ENCODE results near the gene NUAK1. TPM values are rescaled to one million over a fixed set of nuclear protein-coding genes. Genes with fewer than 3 reads are reported as not detected.
A peak's percentile ranks its signal among the peaks of the same experiment; 100 is the strongest.

Gene NUAK1
- total and polyA plus RNA-seq, 2 donors (not counting 1 experiment from before 2014, with no cell fraction given): 5.1 to 20.7 TPM

GRCh38 chr12:106109168-106109910 is 29.4 kb downstream of the NUAK1 start:
- Histone ChIP-seq H3K9ac (ENCODE audit: insufficient read depth, low read length) (no peak overlapping the region), H3K9me3 (ENCODE audit: control insufficient read depth, insufficient read depth, low read depth, low read length) (no peaks in the 10 kb centered on the region), H4K20me1 (ENCODE audit: control insufficient read depth, extremely low read depth, insufficient read depth, low read length) (no peaks in the 10 kb centered on the region), H3K79me2 (ENCODE audit: control insufficient read depth, insufficient read depth, low read length) (no peaks in the 10 kb centered on the region), H3K27ac (ENCODE audit: insufficient read depth, low read length) (no peak overlapping the region), H3K36me3 (ENCODE audit: control insufficient read depth, insufficient read depth, low read length) (no peaks in the 10 kb centered on the region), H3K27me3 (ENCODE audit: control insufficient read depth, insufficient read depth, low read length) (no peaks in the 10 kb centered on the region), H3K4me3 (replicated peaks in 1 of 4; ENCODE audit: control extremely low read depth in 1 of 4, insufficient read depth in 1 of 4, low read depth in 3 of 4, low read length in 4 of 4) (no peak overlapping the region), H3K4me2 (ENCODE audit: extremely low read depth, insufficient read depth, low read length) (no peak overlapping the region), H3K4me1 (ENCODE audit: control insufficient read depth, extremely low read depth, insufficient read depth, low read length) (peaks cover 19% of the 10 kb centered on the region), H2AFZ (ENCODE audit: low read length) (no peak overlapping the region)
- no peak for DNase-seq (ENCODE audit: low read depth in 2 of 2)
- no peak for TF ChIP-seq EZH2 (IDR thresholded peaks at IDR 0.05; ENCODE audit: low read length, missing control alignments)
- TF ChIP-seq CTCF (conservative IDR thresholded peaks at IDR 0.05 in 1 of 2, IDR thresholded peaks at IDR 0.05 in 1 of 2; ENCODE audit: low read depth in 1 of 2, low read length in 2 of 2): no peak

- TF ChIP-seq CTCF (conservative IDR thresholded peaks at IDR 0.05 in 1 of 2, IDR thresholded peaks at IDR 0.05 in 1 of 2; ENCODE audit: low read depth in 1 of 2, low read length in 2 of 2) (peak in 1 of 2 donors; percentile 4), EZH2 (IDR thresholded peaks at IDR 0.05; ENCODE audit: low read length, missing control alignments) (no peak)
- peak; percentile 28 to 88 for DNase-seq (ENCODE audit: low read depth in 2 of 2)
- no peak overlapping the region for H3K27ac ChIP-seq (ENCODE audit: insufficient read depth, low read length)
- H3K4me3 ChIP-seq (replicated peaks in 1 of 4; ENCODE audit: control extremely low read depth in 1 of 4, insufficient read depth in 1 of 4, low read depth in 3 of 4, low read length in 4 of 4): no peak overlapping the region
- H3K4me2 ChIP-seq (ENCODE audit: extremely low read depth, insufficient read depth, low read length): no peak overlapping the region
- H3K27me3 ChIP-seq (ENCODE audit: control insufficient read depth, insufficient read depth, low read length): no peaks in the 10 kb centered on the region
- no peaks in the 10 kb centered on the region for H3K36me3 ChIP-seq (ENCODE audit: control insufficient read depth, insufficient read depth, low read length)
- no peaks in the 10 kb centered on the region for H4K20me1 ChIP-seq (ENCODE audit: control insufficient read depth, extremely low read depth, insufficient read depth, low read length)
- no peak overlapping the region for H2AFZ ChIP-seq (ENCODE audit: low read length)
- no peaks in the 10 kb centered on the region for H3K79me2 ChIP-seq (ENCODE audit: control insufficient read depth, insufficient read depth, low read length)
- H3K9me3 ChIP-seq (ENCODE audit: control insufficient read depth, insufficient read depth, low read depth, low read length): no peaks in the 10 kb centered on the region
- no peak overlapping the region for H3K9ac ChIP-seq (ENCODE audit: insufficient read depth, low read length)
- peaks cover 11% of the 10 kb centered on the region for H3K4me1 ChIP-seq (ENCODE audit: control insufficient read depth, extremely low read depth, insufficient read depth, low read length)
These were observed 30.4 kb downstream of the NUAK1 start for GRCh38 chr12:106108185-106108835.

GRCh38 chr12:106107566-106107965 is 31.2 kb downstream of the NUAK1 start:
- Histone ChIP-seq H3K36me3 (ENCODE audit: control insufficient read depth, insufficient read depth, low read length) (no peaks in the 10 kb centered on the region), H4K20me1 (ENCODE audit: control insufficient read depth, extremely low read depth, insufficient read depth, low read length) (no peaks in the 10 kb centered on the region), H3K4me3 (replicated peaks in 1 of 4; ENCODE audit: control extremely low read depth in 1 of 4, insufficient read depth in 1 of 4, low read depth in 3 of 4, low read length in 4 of 4) (no peak overlapping the region), H3K27ac (ENCODE audit: insufficient read depth, low read length) (no peak overlapping the region), H2AFZ (ENCODE audit: low read length) (no peak overlapping the region), H3K9ac (ENCODE audit: insufficient read depth, low read length) (no peak overlapping the region), H3K4me2 (ENCODE audit: extremely low read depth, insufficient read depth, low read length) (no peak overlapping the region), H3K9me3 (ENCODE audit: control insufficient read depth, insufficient read depth, low read depth, low read length) (no peaks in the 10 kb centered on the region), H3K4me1 (ENCODE audit: control insufficient read depth, extremely low read depth, insufficient read depth, low read length) (peaks cover 9% of the 10 kb centered on the region), H3K79me2 (ENCODE audit: control insufficient read depth, insufficient read depth, low read length) (no peaks in the 10 kb centered on the region), H3K27me3 (ENCODE audit: control insufficient read depth, insufficient read depth, low read length) (no peaks in the 10 kb centered on the region)
- DNase-seq (ENCODE audit: low read depth in 2 of 2): peak in 1 of 2 donors; percentile 83
- TF ChIP-seq EZH2 (IDR thresholded peaks at IDR 0.05; ENCODE audit: low read length, missing control alignments): no peak
- no peak for TF ChIP-seq CTCF (conservative IDR thresholded peaks at IDR 0.05 in 1 of 2, IDR thresholded peaks at IDR 0.05 in 1 of 2; ENCODE audit: low read depth in 1 of 2, low read length in 2 of 2)
